Measurements from ENCODE around the gene NEUROG1. TPM values are rescaled to one million over a fixed set of nuclear protein-coding genes. Genes with fewer than 3 reads are reported as not detected.
A peak's percentile ranks its signal among the peaks of the same experiment; 100 is the strongest.

The NEUROG1 gene
- total RNA-seq, 4 donors from 2014 or later: not detected

GRCh38 chr5:135571902-135572301, 36.1 kb upstream of the NEUROG1 start:
- 71 to 72% methylated on average over 9 of the region's 9 CpGs for WGBS, 2 donors

GRCh38 chr5:135571066-135571609, 35.4 kb upstream of the NEUROG1 start:
- Histone ChIP-seq H3K27ac (no peak overlapping the region), H3K4me3 (no peak overlapping the region), H3K4me1 (peaks cover 0 to 7% (median 0%) of the 10 kb centered on the region in 4 donors), H3K36me3 (no peaks in the 10 kb centered on the region), H3K9me3 (no peaks in the 10 kb centered on the region), H3K27me3 (no peaks in the 10 kb centered on the region)
- no peak for DNase-seq (ENCODE audit: low spot score in 2 of 2)
- TF ChIP-seq CTCF (IDR thresholded peaks at IDR 0.05) (no peak), EP300 (IDR thresholded peaks at IDR 0.05) (no peak), POLR2A (IDR thresholded peaks at IDR 0.05) (no peak)
- 69 to 74% methylated on average over 10 of the region's 10 CpGs for WGBS, 2 donors

More at GRCh38 chr5:135571902-135572301, 36.1 kb upstream of the NEUROG1 start:
- Histone ChIP-seq H3K27me3 (no peaks in the 10 kb centered on the region), H3K4me1 (peaks cover 0 to 7% (median 0%) of the 10 kb centered on the region in 4 donors), H3K27ac (no peak overlapping the region), H3K36me3 (no peaks in the 10 kb centered on the region), H3K9me3 (no peaks in the 10 kb centered on the region), H3K4me3 (no peak overlapping the region)
- no peak for DNase-seq (ENCODE audit: low spot score in 2 of 2)
- TF ChIP-seq POLR2A (IDR thresholded peaks at IDR 0.05): no peak
- TF ChIP-seq CTCF (IDR thresholded peaks at IDR 0.05): no peak
- TF ChIP-seq EP300 (IDR thresholded peaks at IDR 0.05): no peak

GRCh38 chr5:135570453-135570764, 34.6 kb upstream of the NEUROG1 start:
- H3K36me3 ChIP-seq: no peaks in the 10 kb centered on the region
- DNase-seq (ENCODE audit: low spot score in 2 of 2): no peak
- no peaks in the 10 kb centered on the region for H3K9me3 ChIP-seq
- 33 to 36% methylated on average over 3 of the region's 3 CpGs for WGBS, 2 donors
- H3K4me3 ChIP-seq: no peak overlapping the region
- no peaks in the 10 kb centered on the region for H3K27me3 ChIP-seq
- TF ChIP-seq CTCF (IDR thresholded peaks at IDR 0.05): no peak
- no peak for TF ChIP-seq EP300 (IDR thresholded peaks at IDR 0.05)
- TF ChIP-seq POLR2A (IDR thresholded peaks at IDR 0.05): no peak
- peaks cover 0 to 7% (median 0%) of the 10 kb centered on the region in 4 donors for H3K4me1 ChIP-seq
- H3K27ac ChIP-seq: no peak overlapping the region

GRCh38 chr5:135569755-135570452, 34.1 kb upstream of the NEUROG1 start:
- DNase-seq (ENCODE audit: low spot score in 2 of 2): no peak
- H3K27ac ChIP-seq: no peak overlapping the region
- TF ChIP-seq CTCF (IDR thresholded peaks at IDR 0.05) (peak in 2 of 5 experiments; percentile 12 to 26), POLR2A (IDR thresholded peaks at IDR 0.05) (no peak)
- H3K36me3 ChIP-seq: no peaks in the 10 kb centered on the region
- no peaks in the 10 kb centered on the region for H3K9me3 ChIP-seq
- H3K4me3 ChIP-seq: no peak overlapping the region
- WGBS, 2 donors: 54 to 61% methylated on average over 10 of the region's 10 CpGs
- peaks cover 0 to 7% (median 0%) of the 10 kb centered on the region in 4 donors for H3K4me1 ChIP-seq
- H3K27me3 ChIP-seq: no peaks in the 10 kb centered on the region

GRCh38 chr5:135568923-135569360, 33.2 kb upstream of the NEUROG1 start:
- no peak for DNase-seq (ENCODE audit: low spot score in 2 of 2)
- no peaks in the 10 kb centered on the region for H3K36me3 ChIP-seq
- TF ChIP-seq EP300 (IDR thresholded peaks at IDR 0.05) (no peak), POLR2A (IDR thresholded peaks at IDR 0.05) (no peak), CTCF (IDR thresholded peaks at IDR 0.05) (no peak)
- H3K9me3 ChIP-seq: no peaks in the 10 kb centered on the region
- H3K27ac ChIP-seq: no peak overlapping the region
- no peaks in the 10 kb centered on the region for H3K27me3 ChIP-seq
- 91 to 96% methylated on average over 5 of the region's 5 CpGs for WGBS, 2 donors
- H3K4me1 ChIP-seq: peaks cover 0 to 7% (median 0%) of the 10 kb centered on the region in 4 donors
- no peak overlapping the region for H3K4me3 ChIP-seq

Data from tibial nerve (tissue), 4 donors.